Measurements from ENCODE around the gene PLD1. TPM values are rescaled to one million over a fixed set of nuclear protein-coding genes. Genes with fewer than 3 reads are reported as not detected.

Gene PLD1
- total and polyA plus RNA-seq, 2 donors = 5.0 to 6.4 TPM

GRCh38 chr3:171666516-171666915, 143.8 kb downstream of the PLD1 start:
- H3K9me3 ChIP-seq (ENCODE audit: control insufficient read depth in 2 of 2, insufficient read depth in 1 of 2, low read length in 1 of 2) = no peaks in the 10 kb centered on the region
- no peaks in the 10 kb centered on the region for H3K27me3 ChIP-seq (ENCODE audit: control insufficient read depth in 2 of 2, insufficient read depth in 1 of 2, low read length in 1 of 2)
- no peaks in the 10 kb centered on the region for H3K4me1 ChIP-seq (ENCODE audit: control insufficient read depth in 2 of 2, insufficient read depth in 2 of 2, low read length in 2 of 2)
- DNase-seq (ENCODE audit: low read depth in 6 of 9, low spot score in 9 of 9) = no peak
- H3K27ac ChIP-seq (ENCODE audit: low read depth in 1 of 2, low read length in 1 of 2) = no peak overlapping the region
- 97% methylated on average over 4 of the region's 4 CpGs for WGBS
- H3K36me3 ChIP-seq (ENCODE audit: control insufficient read depth in 2 of 2, insufficient read depth in 2 of 2, low read length in 1 of 2) = no peaks in the 10 kb centered on the region
- H3K4me3 ChIP-seq (ENCODE audit: low read length in 2 of 2) = no peak overlapping the region

- no peaks in the 10 kb centered on the region for H3K4me1 ChIP-seq (ENCODE audit: control insufficient read depth in 2 of 2, insufficient read depth in 2 of 2, low read length in 2 of 2)
- H3K36me3 ChIP-seq (ENCODE audit: control insufficient read depth in 2 of 2, insufficient read depth in 2 of 2, low read length in 1 of 2) = no peaks in the 10 kb centered on the region
- no peak for DNase-seq (ENCODE audit: low read depth in 6 of 9, low spot score in 9 of 9)
- no peak overlapping the region for H3K27ac ChIP-seq (ENCODE audit: low read depth in 1 of 2, low read length in 1 of 2)
- WGBS = 96% methylated on average over 4 of the region's 4 CpGs
- H3K4me3 ChIP-seq (ENCODE audit: low read length in 2 of 2) = no peak overlapping the region
- H3K9me3 ChIP-seq (ENCODE audit: control insufficient read depth in 2 of 2, insufficient read depth in 1 of 2, low read length in 1 of 2) = no peaks in the 10 kb centered on the region
- no peaks in the 10 kb centered on the region for H3K27me3 ChIP-seq (ENCODE audit: control insufficient read depth in 2 of 2, insufficient read depth in 1 of 2, low read length in 1 of 2)
Measured at GRCh38 chr3:171663805-171664204, 146.5 kb downstream of the PLD1 start.

GRCh38 chr3:171661484-171661883, 148.8 kb downstream of the PLD1 start:
- Histone ChIP-seq H3K4me1 (ENCODE audit: control insufficient read depth in 2 of 2, insufficient read depth in 2 of 2, low read length in 2 of 2) (no peaks in the 10 kb centered on the region), H3K27me3 (ENCODE audit: control insufficient read depth in 2 of 2, insufficient read depth in 1 of 2, low read length in 1 of 2) (no peaks in the 10 kb centered on the region), H3K9me3 (ENCODE audit: control insufficient read depth in 2 of 2, insufficient read depth in 1 of 2, low read length in 1 of 2) (no peaks in the 10 kb centered on the region), H3K27ac (ENCODE audit: low read depth in 1 of 2, low read length in 1 of 2) (no peak overlapping the region), H3K4me3 (ENCODE audit: low read length in 2 of 2) (no peak overlapping the region), H3K36me3 (ENCODE audit: control insufficient read depth in 2 of 2, insufficient read depth in 2 of 2, low read length in 1 of 2) (no peaks in the 10 kb centered on the region)
- DNase-seq (ENCODE audit: low read depth in 6 of 9, low spot score in 9 of 9) = no peak
- WGBS = 78% methylated on average over 3 of the region's 3 CpGs

GRCh38 chr3:171660188-171660587, 150.1 kb downstream of the PLD1 start:
- no peaks in the 10 kb centered on the region for H3K9me3 ChIP-seq (ENCODE audit: control insufficient read depth in 2 of 2, insufficient read depth in 1 of 2, low read length in 1 of 2)
- no peak overlapping the region for H3K27ac ChIP-seq (ENCODE audit: low read depth in 1 of 2, low read length in 1 of 2)
- no peak for DNase-seq (ENCODE audit: low read depth in 6 of 9, low spot score in 9 of 9)
- no peaks in the 10 kb centered on the region for H3K4me1 ChIP-seq (ENCODE audit: control insufficient read depth in 2 of 2, insufficient read depth in 2 of 2, low read length in 2 of 2)
- H3K36me3 ChIP-seq (ENCODE audit: control insufficient read depth in 2 of 2, insufficient read depth in 2 of 2, low read length in 1 of 2) = no peaks in the 10 kb centered on the region
- WGBS = 83% methylated on average over 3 of the region's 3 CpGs
- no peak overlapping the region for H3K4me3 ChIP-seq (ENCODE audit: low read length in 2 of 2)
- H3K27me3 ChIP-seq (ENCODE audit: control insufficient read depth in 2 of 2, insufficient read depth in 1 of 2, low read length in 1 of 2) = no peaks in the 10 kb centered on the region

- 96% methylated on average over 3 of the region's 3 CpGs for WGBS
- DNase-seq (ENCODE audit: low read depth in 6 of 9, low spot score in 9 of 9) = no peak
- no peaks in the 10 kb centered on the region for H3K4me1 ChIP-seq (ENCODE audit: control insufficient read depth in 2 of 2, insufficient read depth in 2 of 2, low read length in 2 of 2)
- no peak overlapping the region for H3K27ac ChIP-seq (ENCODE audit: low read depth in 1 of 2, low read length in 1 of 2)
- H3K9me3 ChIP-seq (ENCODE audit: control insufficient read depth in 2 of 2, insufficient read depth in 1 of 2, low read length in 1 of 2) = no peaks in the 10 kb centered on the region
- H3K4me3 ChIP-seq (ENCODE audit: low read length in 2 of 2) = no peak overlapping the region
- H3K27me3 ChIP-seq (ENCODE audit: control insufficient read depth in 2 of 2, insufficient read depth in 1 of 2, low read length in 1 of 2) = no peaks in the 10 kb centered on the region
- H3K36me3 ChIP-seq (ENCODE audit: control insufficient read depth in 2 of 2, insufficient read depth in 2 of 2, low read length in 1 of 2) = no peaks in the 10 kb centered on the region
Measured at GRCh38 chr3:171658841-171659240, 151.4 kb downstream of the PLD1 start.

- H3K27ac ChIP-seq (ENCODE audit: low read depth in 1 of 2, low read length in 1 of 2) = no peak overlapping the region
Measured at GRCh38 chr3:171654809-171655208, 155.5 kb downstream of the PLD1 start.

GRCh38 chr3:171654326-171654725, 156.0 kb downstream of the PLD1 start:
- H3K4me3 ChIP-seq (ENCODE audit: low read length in 2 of 2) = no peak overlapping the region
- no peaks in the 10 kb centered on the region for H3K27me3 ChIP-seq (ENCODE audit: control insufficient read depth in 2 of 2, insufficient read depth in 1 of 2, low read length in 1 of 2)
- no peaks in the 10 kb centered on the region for H3K9me3 ChIP-seq (ENCODE audit: control insufficient read depth in 2 of 2, insufficient read depth in 1 of 2, low read length in 1 of 2)
- no peak overlapping the region for H3K27ac ChIP-seq (ENCODE audit: low read depth in 1 of 2, low read length in 1 of 2)
- H3K36me3 ChIP-seq (ENCODE audit: control insufficient read depth in 2 of 2, insufficient read depth in 2 of 2, low read length in 1 of 2) = no peaks in the 10 kb centered on the region
- WGBS = 90% methylated on average over 1 of the region's 1 CpG
- no peaks in the 10 kb centered on the region for H3K4me1 ChIP-seq (ENCODE audit: control insufficient read depth in 2 of 2, insufficient read depth in 2 of 2, low read length in 2 of 2)
- no peak for DNase-seq (ENCODE audit: low read depth in 6 of 9, low spot score in 9 of 9)

More at GRCh38 chr3:171654809-171655208, 155.5 kb downstream of the PLD1 start:
- no peaks in the 10 kb centered on the region for H3K9me3 ChIP-seq (ENCODE audit: control insufficient read depth in 2 of 2, insufficient read depth in 1 of 2, low read length in 1 of 2)
- no peaks in the 10 kb centered on the region for H3K36me3 ChIP-seq (ENCODE audit: control insufficient read depth in 2 of 2, insufficient read depth in 2 of 2, low read length in 1 of 2)
- 66% methylated on average over 3 of the region's 3 CpGs for WGBS
- no peaks in the 10 kb centered on the region for H3K4me1 ChIP-seq (ENCODE audit: control insufficient read depth in 2 of 2, insufficient read depth in 2 of 2, low read length in 2 of 2)
- H3K4me3 ChIP-seq (ENCODE audit: low read length in 2 of 2) = no peak overlapping the region
- DNase-seq (ENCODE audit: low read depth in 6 of 9, low spot score in 9 of 9) = no peak
- H3K27me3 ChIP-seq (ENCODE audit: control insufficient read depth in 2 of 2, insufficient read depth in 1 of 2, low read length in 1 of 2) = no peaks in the 10 kb centered on the region

GRCh38 chr3:171653701-171654100, 156.6 kb downstream of the PLD1 start:
- H3K27ac ChIP-seq (ENCODE audit: low read depth in 1 of 2, low read length in 1 of 2) = no peak overlapping the region
- no peaks in the 10 kb centered on the region for H3K9me3 ChIP-seq (ENCODE audit: control insufficient read depth in 2 of 2, insufficient read depth in 1 of 2, low read length in 1 of 2)
- H3K27me3 ChIP-seq (ENCODE audit: control insufficient read depth in 2 of 2, insufficient read depth in 1 of 2, low read length in 1 of 2) = no peaks in the 10 kb centered on the region
- H3K36me3 ChIP-seq (ENCODE audit: control insufficient read depth in 2 of 2, insufficient read depth in 2 of 2, low read length in 1 of 2) = no peaks in the 10 kb centered on the region
- no peaks in the 10 kb centered on the region for H3K4me1 ChIP-seq (ENCODE audit: control insufficient read depth in 2 of 2, insufficient read depth in 2 of 2, low read length in 2 of 2)
- no peak for DNase-seq (ENCODE audit: low read depth in 6 of 9, low spot score in 9 of 9)
- H3K4me3 ChIP-seq (ENCODE audit: low read length in 2 of 2) = no peak overlapping the region
- WGBS = 87% methylated on average over 6 of the region's 6 CpGs

GRCh38 chr3:171652932-171653331, 157.4 kb downstream of the PLD1 start:
- Histone ChIP-seq H3K36me3 (ENCODE audit: control insufficient read depth in 2 of 2, insufficient read depth in 2 of 2, low read length in 1 of 2) (no peaks in the 10 kb centered on the region), H3K9me3 (ENCODE audit: control insufficient read depth in 2 of 2, insufficient read depth in 1 of 2, low read length in 1 of 2) (no peaks in the 10 kb centered on the region), H3K27ac (ENCODE audit: low read depth in 1 of 2, low read length in 1 of 2) (no peak overlapping the region), H3K4me3 (ENCODE audit: low read length in 2 of 2) (no peak overlapping the region), H3K27me3 (ENCODE audit: control insufficient read depth in 2 of 2, insufficient read depth in 1 of 2, low read length in 1 of 2) (no peaks in the 10 kb centered on the region), H3K4me1 (ENCODE audit: control insufficient read depth in 2 of 2, insufficient read depth in 2 of 2, low read length in 2 of 2) (no peaks in the 10 kb centered on the region)
- DNase-seq (ENCODE audit: low read depth in 6 of 9, low spot score in 9 of 9) = no peak
- WGBS = 96% methylated on average over 1 of the region's 1 CpG
